GM21390 (cell line): ENCODE measurements around the gene DOC2A.

Source experiments
- ATAC-seq: cut with Tn5 transposase; IDR thresholded peaks from one replicate; pipeline ENCODE4 v1.9.1; 2021; ENCODE audit not compliant: unreplicated experiment

DOC2A gene

GRCh38 chr16:30005341-30006094, 5.3 kb downstream of the DOC2A start:
- no peak for ATAC-seq

GRCh38 chr16:30004811-30005242, 6.0 kb downstream of the DOC2A start:
- ATAC-seq = no peak

GRCh38 chr16:30004424-30004776, 6.4 kb downstream of the DOC2A start:
- no peak for ATAC-seq

GRCh38 chr16:30003670-30004423, 7.0 kb downstream of the DOC2A start:
- no peak for ATAC-seq

GRCh38 chr16:30002614-30003346, 8.0 kb downstream of the DOC2A start:
- no peak for ATAC-seq

GRCh38 chr16:30000735-30001631, 9.8 kb downstream of the DOC2A start:
- ATAC-seq = no peak

GRCh38 chr16:29999605-30000004, 11.2 kb downstream of the DOC2A start:
- ATAC-seq = no peak

GRCh38 chr16:29996766-29997250, 14.0 kb downstream of the DOC2A start:
- no peak for ATAC-seq

GRCh38 chr16:29995911-29996765, 14.7 kb downstream of the DOC2A start, which contains the start of gene INO80E:
Gene INO80E, plus strand, starts transcription at chr16:29996241. Its CDS starts 70 bp downstream, at chr16:29996311.
- peak; percentile 81 for ATAC-seq

- ATAC-seq = peak; percentile 40
Measured at GRCh38 chr16:29995324-29995910, 15.4 kb downstream of the DOC2A start, which contains the start of gene HIRIP3. Gene HIRIP3, minus strand, starts transcription at chr16:29995617. Its CDS starts 12 bp downstream, at chr16:29995605.

- ATAC-seq = peak; percentile 38
Measured at GRCh38 chr16:29994600-29995323, 16.1 kb downstream of the DOC2A start.

GRCh38 chr16:29993903-29994599, 16.8 kb downstream of the DOC2A start:
- ATAC-seq = no peak

GRCh38 chr16:29993191-29993902, 17.5 kb downstream of the DOC2A start:
- ATAC-seq = no peak

GRCh38 chr16:29992344-29992967, 18.4 kb downstream of the DOC2A start:
- no peak for ATAC-seq

GRCh38 chr16:29991571-29991904, 19.3 kb downstream of the DOC2A start:
- ATAC-seq = no peak

GRCh38 chr16:29990883-29991570, 19.8 kb downstream of the DOC2A start:
- ATAC-seq = no peak
